Urothelium cell line (cell line): ENCODE results near the gene SHROOM1.
"Not testable (repeated sequence)": the region's sequence is repeated elsewhere in the genome, so short reads cannot be mapped to it uniquely, and the experiment has no call there.

ENCODE experiments used
- DNase-seq: peaks from one replicate; pipeline ENCODE4 v3.0.0; 2011; ENCODE audit warnings: low spot score, mixed read lengths
- FAIRE-seq: peaks from 2 replicates; lab custom pipeline; 2011; peaks lifted over from hg19 to GRCh38; lab: Jason Lieb, UNC

SHROOM1 gene

GRCh38 chr5:132830436-132831094 lies at the start of gene SHROOM1:
Gene SHROOM1, minus strand, starts transcription at chr5:132830647. Its CDS starts 4,507 bp downstream, at chr5:132826140.
- FAIRE-seq (no peak), DNase-seq (peak; percentile 88)

- FAIRE-seq = no peak
- no peak for DNase-seq
Measured at GRCh38 chr5:132877938-132878337, 47.5 kb upstream of the SHROOM1 start.

GRCh38 chr5:132877466-132877865 lies 47.0 kb upstream of the SHROOM1 start:
- no peak for DNase-seq
- no peak for FAIRE-seq

- DNase-seq = no peak
- peak; percentile 42 for FAIRE-seq
Measured at GRCh38 chr5:132876020-132876759, 45.7 kb upstream of the SHROOM1 start.

GRCh38 chr5:132873930-132874271 lies 43.5 kb upstream of the SHROOM1 start:
- FAIRE-seq = no peak

GRCh38 chr5:132873119-132873929 lies 42.9 kb upstream of the SHROOM1 start, which contains the start of gene LEAP2:
Gene LEAP2, plus strand, starts transcription at chr5:132873668. Its CDS starts 27 bp downstream, at chr5:132873695.
- DNase-seq = no peak
- no peak for FAIRE-seq

More at GRCh38 chr5:132873930-132874271, 43.5 kb upstream of the SHROOM1 start:
- no peak for DNase-seq

GRCh38 chr5:132872788-132873118 lies 42.3 kb upstream of the SHROOM1 start:
- FAIRE-seq = no peak
- DNase-seq = no peak

- no peak for DNase-seq
- FAIRE-seq = no peak
Measured at GRCh38 chr5:132871459-132872284, 41.2 kb upstream of the SHROOM1 start.

GRCh38 chr5:132870801-132871200 lies 40.4 kb upstream of the SHROOM1 start:
- no peak for FAIRE-seq

GRCh38 chr5:132868754-132869153 lies 38.3 kb upstream of the SHROOM1 start:
- no peak for FAIRE-seq
- no peak for DNase-seq

More at GRCh38 chr5:132870801-132871200, 40.4 kb upstream of the SHROOM1 start:
- no peak for DNase-seq

GRCh38 chr5:132867046-132867451 lies 36.6 kb upstream of the SHROOM1 start:
- no peak for FAIRE-seq
- no peak for DNase-seq

GRCh38 chr5:132866342-132867045 lies 36.0 kb upstream of the SHROOM1 start, which contains the start of the genes GDF9 and UQCRQ:
Gene GDF9, minus strand, starts transcription at chr5:132866469. Its CDS starts 1,936 bp downstream, at chr5:132864533.
Gene UQCRQ, plus strand, starts transcription at chr5:132866642. Its CDS starts 240 bp downstream, at chr5:132866882.
- DNase-seq (peak; percentile 99), FAIRE-seq (peak; percentile 84)

GRCh38 chr5:132865668-132866341 lies 35.4 kb upstream of the SHROOM1 start:
- FAIRE-seq (no peak), DNase-seq (no peak)

- DNase-seq (no peak), FAIRE-seq (no peak)
Measured at GRCh38 chr5:132860742-132861141, 30.3 kb upstream of the SHROOM1 start.

- DNase-seq (no peak), FAIRE-seq (no peak)
Measured at GRCh38 chr5:132859889-132860437, 29.5 kb upstream of the SHROOM1 start.

GRCh38 chr5:132856011-132856410 lies 25.6 kb upstream of the SHROOM1 start:
- DNase-seq (no peak), FAIRE-seq (no peak)

- FAIRE-seq, DNase-seq: not testable (repeated sequence)
Measured at GRCh38 chr5:132854992-132855391, 24.5 kb upstream of the SHROOM1 start.

- no peak for FAIRE-seq
- DNase-seq = no peak
Measured at GRCh38 chr5:132854301-132854700, 23.9 kb upstream of the SHROOM1 start.

- no peak for FAIRE-seq
- no peak for DNase-seq
Measured at GRCh38 chr5:132853790-132854189, 23.3 kb upstream of the SHROOM1 start.
